Activated T-cell treated with anti-CD3 and anti-CD28 coated beads, Interleukin-2, amount 50 U/mL, for 4 hours (primary cell): Measurements from ENCODE around the gene SNRPE. TPM values are rescaled to one million over a fixed set of nuclear protein-coding genes. Genes with fewer than 3 reads are reported as not detected.

ENCODE experiments used
- ATAC-seq, 2 donors: fragments of 200-7000 bp; cut with Tn5 transposase; one replicate each; pipeline ENCODE4 v1.10.0; 2021
- DNase-seq: peaks from one replicate; pipeline ENCODE4 v3.0.0-alpha.2; 2020
- H3K27me3 Mint-ChIP-seq: one replicate; pipeline ENCODE4 v1.8.0; 2021; ENCODE audit warnings: low read depth, mixed read lengths
- H3K36me3 Mint-ChIP-seq: one replicate; pipeline ENCODE4 v1.8.0; 2022; ENCODE audit warnings: mixed read lengths; ENCODE audit not compliant: insufficient read depth
- H3K4me1 Mint-ChIP-seq: one replicate; pipeline ENCODE4 v1.8.0; 2021; ENCODE audit warnings: low read depth, mixed read lengths
- H3K4me3 Mint-ChIP-seq: one replicate; pipeline ENCODE4 v1.8.0; 2021; ENCODE audit warnings: mild to moderate bottlenecking, moderate library complexity, mixed read lengths
- H3K9me3 Mint-ChIP-seq: one replicate; pipeline ENCODE4 v1.8.0; 2021; ENCODE audit warnings: mixed read lengths
- total RNA-seq, 3 donors: library from RNA; stranded (reverse); gene quantifications; one replicate each; pipeline ENCODE4 v1.2.1, GENCODE V29; 2021

SNRPE gene
- total RNA-seq, 3 donors from 2014 or later: 377 to 427 (median 395) TPM

DNA sequence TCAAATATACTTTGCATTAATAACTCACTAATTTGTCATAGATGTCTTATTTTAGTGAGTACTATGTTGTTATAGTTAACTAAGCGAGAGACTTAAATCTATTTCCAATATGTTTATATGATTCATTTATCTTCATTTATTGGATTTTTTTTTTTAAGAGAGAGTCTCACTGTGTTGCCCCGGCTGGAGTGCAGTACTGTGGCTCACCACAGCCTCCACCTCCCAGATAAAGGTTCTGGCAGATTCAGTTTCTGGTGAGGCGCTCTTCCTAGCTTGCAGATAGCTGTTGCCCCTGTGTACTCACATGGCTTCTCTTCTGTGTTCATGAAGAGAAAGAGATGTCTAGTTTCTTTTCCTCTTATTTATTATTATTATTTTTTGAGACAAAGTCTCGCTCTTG is 43.9 kb downstream of the SNRPE start:
- no peak overlapping the region for H3K4me3 Mint-ChIP-seq
- ATAC-seq (no peak), DNase-seq (no peak)
- H3K27me3 Mint-ChIP-seq: peaks cover 6% of the 10 kb centered on the region
- no peaks in the 10 kb centered on the region for H3K9me3 Mint-ChIP-seq
- no peaks in the 10 kb centered on the region for H3K36me3 Mint-ChIP-seq
- H3K4me1 Mint-ChIP-seq: no peaks in the 10 kb centered on the region

DNA sequence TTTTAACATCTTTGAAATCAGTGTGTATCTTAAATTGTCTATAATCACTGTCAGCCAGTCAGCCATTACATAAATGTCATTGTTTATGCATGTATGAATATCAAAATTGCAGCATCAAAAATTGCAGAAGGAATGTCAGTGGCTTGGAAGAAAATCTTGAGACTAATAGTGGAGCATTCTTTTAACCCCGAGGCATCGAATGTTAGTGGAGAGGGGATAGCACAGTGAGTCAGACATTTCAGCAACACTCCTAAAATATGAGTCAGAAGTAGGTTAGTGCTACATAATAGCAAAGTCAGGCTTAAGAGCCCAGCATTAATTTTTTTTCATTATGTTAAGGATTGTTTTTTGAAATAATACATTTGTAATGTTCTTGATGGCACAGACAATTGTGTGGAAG is 45.5 kb downstream of the SNRPE start:
- DNase-seq (no peak), ATAC-seq (no peak)
- Mint-ChIP-seq H3K4me1 (no peaks in the 10 kb centered on the region), H3K36me3 (no peaks in the 10 kb centered on the region), H3K27me3 (peaks cover 9% of the 10 kb centered on the region), H3K4me3 (no peak overlapping the region), H3K9me3 (no peaks in the 10 kb centered on the region)

DNA sequence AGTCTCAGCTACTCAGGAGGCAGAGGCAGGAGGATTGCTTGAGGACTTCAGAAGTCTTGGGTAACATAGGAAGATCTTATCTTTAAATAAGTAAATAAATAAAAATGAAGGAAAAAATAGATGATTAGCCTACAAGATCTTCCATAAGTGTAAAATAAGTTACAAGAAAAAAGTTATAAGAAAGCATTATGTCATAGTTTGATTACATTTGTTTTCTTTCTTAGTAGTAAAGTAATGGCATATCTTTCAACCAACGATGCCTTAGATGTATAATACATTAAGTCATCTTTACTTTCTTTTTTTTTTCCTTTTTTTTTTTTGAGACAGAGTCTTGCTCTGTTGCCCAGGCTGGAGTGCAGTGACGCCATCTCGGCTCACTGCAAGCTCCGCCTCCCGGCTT is 46.5 kb downstream of the SNRPE start:
- no peaks in the 10 kb centered on the region for H3K4me1 Mint-ChIP-seq
- no peaks in the 10 kb centered on the region for H3K36me3 Mint-ChIP-seq
- no peak overlapping the region for H3K4me3 Mint-ChIP-seq
- DNase-seq (no peak), ATAC-seq (no peak)
- no peaks in the 10 kb centered on the region for H3K9me3 Mint-ChIP-seq
- H3K27me3 Mint-ChIP-seq: peaks cover 9% of the 10 kb centered on the region

DNA sequence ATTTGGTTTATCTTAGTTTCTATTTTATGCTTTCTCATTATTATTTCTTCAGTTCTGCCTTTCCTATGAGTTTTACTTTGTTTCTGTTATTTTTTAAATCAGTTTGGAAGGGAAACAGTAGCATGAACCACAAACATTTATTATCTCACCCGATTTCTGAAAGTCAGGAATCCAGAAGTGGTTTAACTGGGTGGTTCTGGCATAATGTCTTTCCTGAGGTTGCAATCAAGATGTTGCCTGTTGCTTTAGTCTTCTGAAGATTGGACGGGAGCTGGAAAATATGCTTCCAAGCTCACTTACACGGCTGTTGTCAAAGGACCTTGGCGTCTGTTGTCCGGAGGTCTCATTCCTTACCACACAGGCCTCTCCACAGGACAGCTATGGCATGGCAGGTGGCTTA is 50.4 kb downstream of the SNRPE start:
- peaks cover 5% of the 10 kb centered on the region for H3K27me3 Mint-ChIP-seq
- no peak for ATAC-seq
- DNase-seq: no peak
- H3K9me3 Mint-ChIP-seq: no peaks in the 10 kb centered on the region
- no peaks in the 10 kb centered on the region for H3K4me1 Mint-ChIP-seq
- no peak overlapping the region for H3K4me3 Mint-ChIP-seq
- H3K36me3 Mint-ChIP-seq: no peaks in the 10 kb centered on the region

DNA sequence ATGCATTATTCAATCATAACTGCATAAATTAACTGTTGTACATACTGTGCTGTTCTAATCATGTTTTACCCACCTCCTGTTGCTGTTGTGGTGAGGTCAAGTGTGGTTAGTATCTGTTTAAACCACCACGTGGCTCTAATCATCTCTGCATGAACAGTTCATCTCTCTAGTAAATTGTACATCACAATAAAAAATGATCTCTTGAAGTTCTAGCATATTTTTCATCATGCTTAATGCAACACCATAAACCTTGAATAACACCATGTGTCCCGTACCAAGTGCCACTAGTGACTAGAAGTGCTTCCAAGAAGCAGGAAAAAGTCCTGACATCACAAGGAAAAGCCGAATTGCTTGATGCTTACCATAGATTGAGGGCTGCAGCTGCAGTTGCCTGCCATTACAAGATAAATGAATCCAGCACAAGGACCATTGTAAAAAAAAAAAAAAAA is 51.7 kb downstream of the SNRPE start:
- DNase-seq (no peak), ATAC-seq (no peak)
- Mint-ChIP-seq H3K36me3 (no peaks in the 10 kb centered on the region), H3K4me1 (no peaks in the 10 kb centered on the region), H3K27me3 (peaks cover 5% of the 10 kb centered on the region), H3K9me3 (no peaks in the 10 kb centered on the region), H3K4me3 (no peak overlapping the region)

DNA sequence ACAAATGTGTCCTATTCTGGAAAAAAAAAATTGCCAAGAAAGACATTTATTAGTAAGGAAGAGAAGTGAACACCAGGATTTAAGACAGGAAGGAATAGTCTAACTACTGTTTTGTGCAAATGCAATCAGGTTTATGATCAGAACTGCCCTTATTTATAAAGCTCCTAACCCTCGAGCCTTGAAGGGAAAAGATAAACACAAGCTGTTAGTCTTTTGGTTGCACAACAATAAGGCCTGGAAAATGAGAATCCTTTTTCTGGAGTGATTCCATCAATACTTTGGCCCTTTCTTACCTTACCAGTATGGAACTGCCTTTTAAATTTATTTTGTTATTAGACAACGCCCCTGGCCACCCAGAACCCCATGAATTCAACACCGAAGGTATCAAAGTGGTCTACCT is 52.9 kb downstream of the SNRPE start:
- H3K9me3 Mint-ChIP-seq: no peaks in the 10 kb centered on the region
- no peaks in the 10 kb centered on the region for H3K4me1 Mint-ChIP-seq
- H3K36me3 Mint-ChIP-seq: no peaks in the 10 kb centered on the region
- peaks cover 5% of the 10 kb centered on the region for H3K27me3 Mint-ChIP-seq
- H3K4me3 Mint-ChIP-seq: no peak overlapping the region
- ATAC-seq (no peak), DNase-seq (no peak)

DNA sequence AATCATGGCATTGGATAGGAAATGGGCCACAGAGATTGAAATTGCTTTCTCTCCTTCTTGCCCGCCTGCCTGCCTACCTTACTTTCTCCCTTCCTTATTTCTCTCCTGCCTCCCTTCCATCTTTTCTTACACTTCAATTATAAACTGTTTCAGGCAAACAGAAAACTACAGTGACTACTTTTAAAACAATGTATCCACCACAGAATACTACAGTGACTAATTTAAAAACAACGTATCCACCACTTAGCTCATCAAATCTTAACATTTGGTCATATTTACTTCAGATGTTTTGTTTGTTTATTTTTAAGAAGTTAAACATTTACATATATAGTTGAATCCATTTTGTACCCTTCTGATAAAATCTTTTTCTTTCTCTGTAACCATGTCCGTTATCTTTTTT is 54.4 kb downstream of the SNRPE start:
- Mint-ChIP-seq H3K4me3 (no peak overlapping the region), H3K27me3 (peaks cover 5% of the 10 kb centered on the region), H3K9me3 (no peaks in the 10 kb centered on the region), H3K4me1 (no peaks in the 10 kb centered on the region), H3K36me3 (no peaks in the 10 kb centered on the region)
- ATAC-seq (no peak), DNase-seq (no peak)

DNA sequence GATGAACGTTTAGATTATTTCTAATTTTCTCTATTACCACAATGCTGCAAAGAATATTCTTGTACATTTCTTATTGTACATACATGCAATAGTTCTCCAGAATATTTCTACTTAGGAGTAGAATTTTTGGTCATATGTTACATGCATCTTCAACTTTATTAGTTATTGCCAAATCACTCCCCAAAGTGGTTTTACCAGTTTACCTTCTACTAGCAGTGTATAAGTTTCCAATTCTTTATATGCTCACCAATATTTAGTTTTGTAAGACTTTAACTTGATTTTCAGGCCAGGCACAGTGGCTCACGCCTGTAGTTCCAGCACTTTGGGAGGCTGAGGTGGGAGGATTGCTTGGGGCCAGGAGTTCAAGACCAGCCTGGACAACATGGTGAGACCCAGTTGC is 55.4 kb downstream of the SNRPE start:
- no peak for ATAC-seq

More for the DNA sequence above, 55.4 kb downstream of the SNRPE start:
- DNase-seq: no peak
- Mint-ChIP-seq H3K4me3 (no peak overlapping the region), H3K4me1 (no peaks in the 10 kb centered on the region), H3K36me3 (no peaks in the 10 kb centered on the region), H3K9me3 (no peaks in the 10 kb centered on the region), H3K27me3 (peaks cover 4% of the 10 kb centered on the region)

Other genes starting within 250 kb of the SNRPE start
- 10 to 100 TPM in 2 of 3 donors, 1 to 10 TPM in 1; 6.1 to 17.0 (median 12.1) TPM for gene ATP2B4, start 234.8 kb upstream of the SNRPE start, total RNA-seq
- gene LAX1, start 96.4 kb upstream of the SNRPE start, total RNA-seq: 10 to 100 TPM; 20.4 to 22.7 (median 22.4) TPM
- gene ZBED6, start 66.0 kb upstream of the SNRPE start, total RNA-seq: 10 to 100 TPM; 10.3 to 11.0 (median 10.8) TPM
- 10 to 100 TPM; 55.2 to 65.7 (median 64.0) TPM for gene ZC3H11A, start 66.0 kb upstream of the SNRPE start, total RNA-seq
- 1 to 10 TPM in 2 of 3 donors, under 1 TPM in 1; 0.33 to 1.4 (median 1.0) TPM for gene SOX13, start 211.5 kb downstream of the SNRPE start, total RNA-seq